Measurements from ENCODE around the gene TOE1.

TOE1 gene

DNA sequence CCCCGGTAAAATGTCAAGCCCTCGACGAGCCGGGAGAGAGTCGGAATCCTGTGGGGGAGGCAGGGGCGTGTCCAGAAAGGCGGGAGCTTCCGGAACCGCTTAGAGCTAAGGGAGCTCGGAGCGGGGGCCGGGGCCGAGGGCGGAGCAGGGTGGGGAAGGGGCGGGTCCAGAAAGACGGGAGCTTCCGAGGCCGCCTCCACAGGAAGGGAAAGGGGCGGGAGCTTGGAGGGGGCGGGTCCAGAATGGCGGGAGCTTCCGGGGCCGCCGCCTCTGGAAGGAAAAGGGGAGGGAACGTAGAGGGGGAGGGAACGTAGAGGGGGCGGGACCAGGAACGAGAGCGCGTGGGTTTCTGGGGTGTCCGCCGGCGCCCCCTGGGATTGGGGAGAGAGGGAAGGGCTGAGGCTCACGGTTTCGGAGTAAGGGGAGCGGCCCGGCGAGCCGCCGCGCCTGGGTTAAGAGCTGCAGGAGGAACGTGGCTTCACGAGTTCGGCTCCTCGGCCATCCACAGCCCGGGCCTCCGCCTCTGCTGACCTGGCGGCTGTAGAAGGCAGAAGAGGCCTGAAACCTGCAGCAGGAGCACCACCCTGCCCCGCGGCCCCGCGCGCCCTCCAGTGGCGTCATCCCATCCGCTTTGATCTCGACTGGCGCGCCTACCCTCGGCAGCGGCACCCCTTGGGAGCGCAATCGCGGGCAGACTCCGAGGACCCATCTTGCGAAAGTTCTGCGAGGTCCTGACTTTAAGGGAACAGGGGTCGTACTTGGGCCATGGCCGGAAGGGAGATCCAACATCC lies 36.3 kb upstream of the TOE1 start:
- TF ChIP-seq, protein P1, sequence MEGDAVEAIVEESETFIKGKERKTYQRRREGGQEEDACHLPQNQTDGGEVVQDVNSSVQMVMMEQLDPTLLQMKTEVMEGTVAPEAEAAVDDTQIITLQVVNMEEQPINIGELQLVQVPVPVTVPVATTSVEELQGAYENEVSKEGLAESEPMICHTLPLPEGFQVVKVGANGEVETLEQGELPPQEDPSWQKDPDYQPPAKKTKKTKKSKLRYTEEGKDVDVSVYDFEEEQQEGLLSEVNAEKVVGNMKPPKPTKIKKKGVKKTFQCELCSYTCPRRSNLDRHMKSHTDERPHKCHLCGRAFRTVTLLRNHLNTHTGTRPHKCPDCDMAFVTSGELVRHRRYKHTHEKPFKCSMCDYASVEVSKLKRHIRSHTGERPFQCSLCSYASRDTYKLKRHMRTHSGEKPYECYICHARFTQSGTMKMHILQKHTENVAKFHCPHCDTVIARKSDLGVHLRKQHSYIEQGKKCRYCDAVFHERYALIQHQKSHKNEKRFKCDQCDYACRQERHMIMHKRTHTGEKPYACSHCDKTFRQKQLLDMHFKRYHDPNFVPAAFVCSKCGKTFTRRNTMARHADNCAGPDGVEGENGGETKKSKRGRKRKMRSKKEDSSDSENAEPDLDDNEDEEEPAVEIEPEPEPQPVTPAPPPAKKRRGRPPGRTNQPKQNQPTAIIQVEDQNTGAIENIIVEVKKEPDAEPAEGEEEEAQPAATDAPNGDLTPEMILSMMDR (IDR thresholded peaks at IDR 0.05), result peak; percentile 79

- TF ChIP-seq, protein P1 (IDR thresholded peaks at IDR 0.05), result peak; percentile 8; the same call in 1 of the 2 replicates
Measured at GRCh38 chr1:45304311-45305081, 35.5 kb upstream of the TOE1 start.

DNA sequence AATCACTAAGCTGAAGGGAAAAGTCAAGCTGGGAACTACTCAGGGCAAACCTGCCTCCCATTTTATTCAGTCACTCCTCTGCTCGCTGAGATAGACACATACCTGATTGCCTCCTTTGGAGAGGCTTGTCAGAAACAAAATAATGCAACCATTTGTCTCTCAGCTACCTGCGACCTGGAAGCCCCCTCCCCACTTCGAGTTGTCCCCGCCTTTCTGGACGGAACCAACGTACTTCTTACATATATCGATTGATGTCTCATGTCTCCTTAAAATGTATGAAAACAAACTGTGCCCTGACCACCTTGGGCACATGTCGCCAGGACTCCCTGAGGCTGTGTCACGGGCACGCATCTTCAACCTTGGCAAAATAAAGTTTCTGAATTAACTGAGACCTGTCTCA lies 34.7 kb upstream of the TOE1 start:
- TF ChIP-seq, protein P1 (IDR thresholded peaks at IDR 0.05), result no peak

DNA sequence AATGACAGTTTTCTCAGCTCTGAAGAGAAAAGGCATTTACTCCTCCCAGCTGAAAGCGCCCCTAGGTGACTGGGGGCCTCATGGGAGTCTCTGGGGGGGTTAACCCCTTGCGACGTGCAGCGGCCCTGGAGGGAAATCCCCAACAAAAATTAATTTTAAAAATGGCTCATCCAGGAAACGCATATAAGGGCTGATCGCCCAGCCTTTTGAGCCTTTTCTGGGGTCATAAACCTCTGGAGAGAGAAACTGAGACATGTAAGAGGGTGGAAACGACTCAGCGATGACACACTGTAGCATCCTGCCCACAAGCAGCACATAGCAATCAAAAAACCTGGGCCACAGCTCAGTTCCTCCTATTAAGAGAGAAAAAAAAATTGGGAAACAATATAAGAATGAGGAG lies 33.7 kb upstream of the TOE1 start:
- TF ChIP-seq, protein P1 (IDR thresholded peaks at IDR 0.05), result no peak

GRCh38 chr1:45306905-45307304 lies 33.1 kb upstream of the TOE1 start:
- TF ChIP-seq, protein P1 (IDR thresholded peaks at IDR 0.05), result no peak

DNA sequence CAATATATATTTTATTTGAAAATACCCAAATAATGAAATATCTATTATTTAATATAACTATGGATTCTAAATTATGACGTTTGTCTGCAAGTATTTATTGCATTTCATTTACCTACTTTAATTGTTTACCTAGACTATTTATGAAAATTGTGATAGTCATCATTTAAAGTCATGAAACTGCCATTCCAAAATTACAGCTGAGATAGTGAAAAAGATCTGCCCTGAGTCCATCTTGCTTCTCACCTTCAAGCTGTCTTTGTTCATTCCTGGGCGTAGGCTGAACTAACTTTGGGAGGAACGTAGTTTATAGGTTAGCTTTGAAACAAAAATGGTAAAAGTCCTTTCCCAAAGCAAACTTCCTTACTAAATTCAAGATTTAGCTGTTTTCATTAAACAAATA lies 25.7 kb upstream of the TOE1 start:
- TF ChIP-seq, protein P1 (IDR thresholded peaks at IDR 0.05), result no peak

DNA sequence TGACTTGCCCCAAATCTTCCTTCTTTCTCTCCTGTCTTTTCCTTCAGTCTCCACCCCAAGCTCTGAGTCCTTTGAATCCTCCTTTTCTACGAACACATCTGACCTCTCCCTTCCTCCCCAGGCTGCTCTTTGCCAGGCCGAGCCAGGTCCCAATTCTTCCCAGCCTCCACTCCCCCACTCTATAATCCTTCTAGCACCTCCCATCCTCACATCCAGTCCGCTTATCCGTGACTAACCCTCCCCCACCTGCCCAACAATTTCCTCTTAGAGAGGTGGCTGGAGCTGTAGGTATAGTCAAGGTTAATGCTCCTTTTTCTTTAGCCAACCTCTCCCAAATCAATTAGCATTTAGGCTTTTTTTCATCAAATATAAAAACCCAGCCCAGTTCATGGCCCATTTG lies 22.8 kb upstream of the TOE1 start:
- TF ChIP-seq, protein P1 (IDR thresholded peaks at IDR 0.05), result no peak
